EL (cell line): Measurements from ENCODE around the gene SLC39A10.
A peak's percentile ranks its signal among the peaks of the same experiment; 100 is the strongest.
"Not testable (repeated sequence)": the region's sequence is repeated elsewhere in the genome, so short reads cannot be mapped to it uniquely, and the experiment has no call there.

Experiments
- DNase-seq: peaks from one replicate; pipeline ENCODE4 v3.0.0-alpha.2; 2016

Gene SLC39A10

DNA sequence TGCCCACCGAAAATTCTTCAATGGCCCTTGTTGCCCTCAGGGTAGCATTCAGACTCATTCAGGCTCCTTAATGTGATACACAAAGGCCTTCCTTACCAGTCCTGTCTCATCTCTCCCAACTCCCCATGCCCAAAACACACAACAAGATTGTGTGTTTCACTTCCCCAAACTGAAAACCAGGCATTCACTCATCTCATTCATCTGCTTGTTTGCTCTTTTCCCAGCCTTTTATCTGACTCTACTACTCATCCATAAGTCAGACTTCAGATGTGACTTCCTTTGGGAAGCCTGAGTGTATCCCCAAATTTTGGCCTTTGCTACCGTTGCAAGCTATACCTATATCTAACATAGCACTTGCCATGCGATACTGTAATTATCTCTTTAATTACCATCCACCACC is 9.7 kb upstream of the SLC39A10 start:
- DNase-seq = no peak

DNA sequence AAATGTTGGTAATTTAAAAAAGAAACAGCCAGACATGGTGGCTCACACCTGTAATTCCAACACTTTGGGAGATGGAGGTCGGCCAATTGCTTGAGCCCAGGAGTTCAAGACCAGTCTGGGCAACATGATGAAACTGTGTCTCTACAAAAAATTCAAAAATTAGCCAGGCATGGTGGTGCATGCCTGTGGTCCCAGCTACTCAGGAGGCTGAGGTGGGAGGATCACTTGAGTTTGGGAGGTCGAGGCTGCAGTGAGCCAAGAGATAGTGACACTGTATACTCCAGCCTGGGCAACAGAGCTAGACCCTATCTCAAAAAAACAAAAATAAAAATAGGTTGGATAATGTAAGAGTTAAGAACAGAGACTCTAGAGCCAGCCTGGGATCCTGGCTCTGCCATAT is 8.7 kb upstream of the SLC39A10 start:
- DNase-seq = not testable (repeated sequence)

DNA sequence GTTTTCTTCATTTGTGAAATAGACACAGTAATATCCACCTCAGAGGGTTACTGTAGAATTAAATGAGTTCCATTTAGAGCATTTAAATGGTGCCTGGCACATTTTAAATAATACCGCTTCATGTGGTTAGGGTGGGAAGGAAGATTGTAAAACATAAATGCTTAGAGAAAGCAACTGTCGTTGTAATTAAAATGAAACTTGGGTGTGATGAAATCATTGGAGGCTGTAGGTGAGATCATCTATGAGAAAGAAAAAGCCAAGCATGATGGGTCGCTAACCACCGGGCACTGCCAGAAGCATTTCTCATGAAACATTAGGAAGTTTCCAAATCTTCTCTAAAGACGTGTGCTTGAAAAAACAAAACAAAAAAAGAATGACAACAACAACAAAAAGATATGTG is 8.2 kb upstream of the SLC39A10 start:
- DNase-seq = no peak

DNA sequence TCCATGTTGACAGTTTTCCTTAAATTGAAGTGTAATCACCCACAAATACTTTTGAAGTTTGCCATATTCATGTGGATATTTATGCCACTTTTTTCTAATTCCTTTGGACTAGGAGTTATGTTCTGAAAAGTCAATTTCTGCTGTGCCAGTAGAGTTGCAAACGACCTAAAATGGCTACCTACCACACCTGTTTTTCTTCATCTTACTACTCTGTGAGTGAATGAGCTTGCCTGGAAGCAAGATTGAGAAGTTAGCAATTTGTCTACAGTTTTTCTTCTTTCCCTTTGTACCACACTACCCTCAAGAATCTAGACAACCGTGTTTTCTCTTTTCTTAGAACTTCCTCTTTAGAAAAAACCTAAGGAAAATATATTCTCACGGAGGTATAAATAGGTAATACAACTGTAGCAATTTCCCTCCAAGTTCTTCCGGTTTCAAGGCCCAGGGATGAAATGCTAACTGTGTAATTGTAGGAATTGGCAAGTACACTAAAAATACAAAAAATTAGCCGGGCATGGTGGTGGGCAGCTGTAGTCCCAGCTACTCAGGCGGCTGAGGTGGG is 7.3 kb upstream of the SLC39A10 start:
- DNase-seq = no peak

DNA sequence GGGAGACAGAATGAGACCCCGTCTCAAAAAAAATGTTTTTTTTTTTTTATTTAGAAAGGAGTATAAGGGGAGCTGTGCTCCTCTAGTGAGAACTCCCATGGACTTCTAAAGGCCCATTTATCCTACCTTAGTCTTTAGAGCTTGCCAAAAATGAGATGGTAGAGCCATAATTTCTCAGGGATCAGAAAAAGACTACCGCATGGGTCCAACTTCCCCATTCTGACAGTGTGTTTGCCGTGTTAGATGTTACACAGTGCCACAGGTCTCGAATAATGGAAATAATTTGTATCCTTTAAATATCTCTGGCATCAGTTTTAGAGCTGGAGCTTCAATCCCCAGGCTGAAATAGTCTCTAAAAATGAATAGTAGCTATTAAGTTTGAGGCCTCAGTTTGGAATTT is 6.0 kb upstream of the SLC39A10 start:
- no peak for DNase-seq

DNA sequence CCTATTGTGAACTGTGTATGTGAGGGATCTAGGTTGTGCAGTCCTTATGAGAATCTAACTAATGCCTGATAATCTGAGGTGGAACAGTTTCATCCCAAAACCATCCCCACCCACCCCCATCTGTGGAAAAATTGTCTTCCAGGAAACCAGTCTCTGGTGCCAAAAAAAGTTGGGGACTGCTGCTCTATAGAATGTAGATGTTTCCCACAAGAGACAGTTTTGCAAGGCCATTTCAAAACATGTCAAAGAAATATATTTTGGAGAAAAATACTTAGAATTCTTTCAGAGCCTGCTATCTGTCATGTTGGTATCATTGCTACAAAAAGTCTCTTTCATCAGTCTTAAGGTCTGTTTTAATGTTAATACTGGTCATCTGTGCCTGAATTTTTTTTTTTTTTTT is 4.1 kb upstream of the SLC39A10 start:
- DNase-seq = no peak

DNA sequence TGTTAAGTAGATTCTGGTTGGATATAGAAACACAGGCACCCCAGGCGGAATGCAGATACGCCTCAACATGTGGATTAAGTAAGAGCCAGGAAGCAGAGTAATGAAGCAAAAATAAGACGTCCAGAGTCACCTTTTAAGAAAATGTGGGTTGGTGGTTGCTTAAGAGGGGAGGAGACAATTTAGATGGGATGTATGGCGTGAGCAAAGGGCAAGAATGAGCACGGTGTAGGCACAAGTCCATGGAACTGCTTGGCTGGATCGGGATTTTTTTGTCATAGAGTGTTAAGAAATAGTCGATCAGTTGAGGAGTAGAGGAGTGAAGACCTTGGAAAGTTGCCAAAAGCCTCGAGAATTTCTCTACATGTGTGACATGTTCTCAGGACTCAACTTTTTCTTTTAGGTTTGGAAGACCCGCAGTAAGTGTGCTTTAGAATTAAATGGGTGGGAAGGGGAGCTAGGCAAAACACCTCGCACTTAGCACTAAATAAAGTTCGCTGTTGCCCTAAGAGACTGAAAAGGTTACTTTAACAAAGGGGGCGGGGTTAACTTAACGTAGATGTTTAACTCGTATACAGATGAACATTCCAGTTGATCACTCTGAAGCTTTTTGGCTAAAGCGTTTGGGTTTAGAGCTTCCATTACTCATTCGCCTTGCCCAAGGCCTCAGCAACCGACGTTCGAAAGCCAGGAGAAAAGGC is 716 bp upstream of the SLC39A10 start:
- no peak for DNase-seq

DNA sequence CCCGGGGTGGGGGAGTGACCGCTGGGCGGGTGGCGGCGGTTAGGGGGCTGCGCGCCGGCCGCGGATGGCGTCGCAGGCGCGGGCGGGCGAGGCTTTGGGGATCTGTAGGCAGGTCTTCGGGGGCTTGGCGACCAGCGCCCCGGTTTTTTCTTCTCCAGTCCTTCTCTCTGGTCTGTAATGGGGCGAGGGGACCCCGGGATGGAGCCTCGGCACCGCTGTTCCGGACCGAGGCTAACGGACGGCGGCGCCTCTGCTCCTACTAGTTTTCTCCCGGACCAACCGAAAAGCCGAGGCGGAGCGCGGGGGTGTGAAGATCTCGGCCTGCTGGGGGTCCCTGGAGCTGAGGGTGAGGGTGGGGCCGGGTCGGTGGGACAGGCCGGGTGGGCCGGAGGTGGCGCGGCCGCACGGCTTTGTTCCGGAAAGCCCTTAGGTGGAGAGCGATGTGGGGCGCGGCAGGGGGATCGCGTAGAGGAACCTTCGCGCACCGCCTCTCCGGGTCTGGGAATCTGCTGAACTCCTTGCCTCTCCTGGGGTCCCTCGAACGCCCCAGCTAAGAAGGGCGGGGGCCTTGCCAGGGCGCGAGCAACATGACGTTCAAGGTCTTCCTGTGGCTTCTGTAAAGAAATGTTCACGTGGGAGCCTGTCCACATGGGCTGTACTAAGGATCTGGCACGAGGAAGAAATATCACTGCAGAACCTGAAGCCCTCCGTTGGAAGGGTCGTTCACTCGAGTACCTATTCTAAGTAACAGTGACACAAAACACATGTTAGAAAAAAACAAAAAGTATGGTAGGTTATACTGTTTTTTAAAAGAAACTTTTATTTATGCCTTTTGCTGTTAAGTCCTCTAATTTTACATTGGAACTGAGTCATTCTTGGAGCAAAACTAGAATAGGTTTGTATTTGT is 861 bp downstream of the SLC39A10 start:
- DNase-seq = peak; percentile 68

DNA sequence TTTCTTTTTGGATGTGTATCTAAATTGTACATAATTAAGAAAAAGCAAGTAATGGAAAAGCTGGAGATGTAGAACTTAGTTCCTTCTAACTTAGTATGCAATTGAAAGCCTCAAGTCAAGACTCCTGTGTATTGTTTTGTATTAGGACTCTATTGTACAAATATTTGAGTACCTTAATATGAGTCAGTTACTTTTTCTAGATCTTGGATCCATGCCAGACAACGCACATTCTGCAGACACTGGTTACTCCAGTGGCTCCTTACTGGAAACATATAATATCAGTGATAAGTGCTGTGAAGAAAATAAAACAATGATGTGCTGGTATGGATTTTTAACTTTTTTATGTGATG is 1.5 kb downstream of the SLC39A10 start:
- peak; percentile 78 for DNase-seq

DNA sequence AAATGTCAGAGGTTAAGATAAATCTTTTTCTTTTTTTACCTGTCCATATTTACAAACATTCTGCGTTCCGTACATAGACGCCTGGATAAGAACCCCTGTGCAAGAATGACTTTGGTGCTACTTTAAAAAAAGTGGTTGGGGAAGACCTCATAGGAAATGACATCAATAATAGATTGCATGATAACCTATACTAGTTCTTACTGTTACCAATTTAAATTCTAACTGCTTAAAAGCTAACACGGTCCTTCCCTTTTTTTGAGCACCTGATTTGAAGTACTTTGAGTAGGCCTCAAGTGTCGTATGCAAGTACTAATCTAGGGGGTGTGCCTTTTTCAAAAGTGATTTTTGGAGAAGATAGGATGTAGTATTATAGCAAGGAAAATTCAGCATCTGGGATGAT is 2.1 kb downstream of the SLC39A10 start:
- DNase-seq = peak; percentile 20

DNA sequence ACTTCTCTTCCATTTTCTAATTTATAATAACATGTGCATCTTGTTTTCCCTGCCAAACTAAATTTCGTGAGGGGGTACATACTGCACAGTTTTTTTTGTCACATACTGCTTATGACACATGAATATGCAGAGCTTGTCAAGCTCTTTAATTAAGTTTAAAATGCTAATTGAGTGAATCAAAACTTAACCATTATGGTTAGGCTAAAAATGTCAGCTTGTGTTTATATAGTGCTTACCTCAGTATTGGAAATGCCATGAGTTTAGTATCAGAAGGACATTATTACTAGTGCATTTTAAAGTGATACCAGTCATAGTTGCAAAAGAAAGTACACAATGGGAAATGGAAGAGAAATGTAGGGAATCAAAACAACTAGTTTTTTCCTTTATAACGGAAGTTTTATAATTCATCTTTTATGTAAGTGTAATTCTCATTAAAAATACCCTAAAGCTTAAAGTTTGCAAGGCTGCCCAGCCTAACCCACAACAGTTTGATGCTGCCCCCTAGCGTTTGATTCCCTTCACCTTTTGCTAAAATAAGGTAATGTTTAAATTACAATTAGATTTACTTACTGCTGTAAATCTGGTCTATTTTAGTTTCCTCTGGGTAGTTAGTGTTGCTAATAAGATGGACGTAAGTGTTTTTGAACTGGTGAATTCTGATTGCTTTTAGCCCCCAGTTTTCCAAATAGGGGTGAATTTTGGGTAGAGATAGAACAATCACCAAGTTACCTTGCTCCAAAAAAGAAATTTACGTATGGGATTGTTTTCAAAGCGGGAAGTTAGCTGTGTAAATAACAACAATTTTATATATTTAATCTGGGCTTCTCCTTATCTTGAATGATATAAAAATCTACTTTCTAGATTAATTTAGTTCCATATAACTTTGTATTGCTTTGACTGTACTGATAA is 3.2 kb downstream of the SLC39A10 start:
- peak; percentile 71 for DNase-seq

DNA sequence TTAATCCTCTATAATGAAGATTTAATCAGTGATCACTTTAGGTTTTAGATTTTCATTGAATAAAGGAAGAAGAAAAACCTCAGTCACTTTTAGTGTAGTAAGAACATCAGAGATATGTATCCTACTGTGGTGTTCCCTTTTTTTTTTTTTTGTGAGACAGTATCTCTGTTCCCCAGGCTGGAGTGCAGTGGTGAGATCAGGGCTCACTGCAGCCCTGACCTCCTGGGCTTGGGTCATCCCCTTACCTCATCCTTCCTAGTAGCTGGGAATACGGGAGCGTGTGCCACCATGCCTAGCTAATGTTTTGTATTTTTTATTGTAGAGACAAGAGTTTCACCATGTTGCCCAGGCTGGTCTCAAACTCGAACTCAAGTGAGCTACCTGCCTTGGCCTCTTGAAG is 5.1 kb downstream of the SLC39A10 start:
- DNase-seq = peak; percentile 11

DNA sequence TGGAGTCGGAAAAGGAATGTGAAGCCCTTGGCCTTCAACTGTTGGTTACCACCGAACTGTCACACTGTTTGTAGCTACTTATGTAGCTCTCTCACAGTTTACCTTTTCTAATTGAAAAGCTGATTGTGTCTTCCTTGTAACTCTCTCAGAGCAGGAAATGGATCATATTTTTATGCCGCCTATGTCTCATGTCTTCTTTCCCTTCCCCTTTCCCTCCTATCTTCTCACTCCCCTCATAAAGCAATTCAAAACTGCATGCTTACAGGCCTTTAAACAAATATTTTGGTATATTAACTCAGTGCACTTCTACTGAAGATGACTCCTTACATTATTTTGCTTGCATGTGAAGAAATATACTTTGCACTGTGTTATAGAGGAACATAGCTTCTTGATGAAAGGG is 6.0 kb downstream of the SLC39A10 start:
- no peak for DNase-seq

DNA sequence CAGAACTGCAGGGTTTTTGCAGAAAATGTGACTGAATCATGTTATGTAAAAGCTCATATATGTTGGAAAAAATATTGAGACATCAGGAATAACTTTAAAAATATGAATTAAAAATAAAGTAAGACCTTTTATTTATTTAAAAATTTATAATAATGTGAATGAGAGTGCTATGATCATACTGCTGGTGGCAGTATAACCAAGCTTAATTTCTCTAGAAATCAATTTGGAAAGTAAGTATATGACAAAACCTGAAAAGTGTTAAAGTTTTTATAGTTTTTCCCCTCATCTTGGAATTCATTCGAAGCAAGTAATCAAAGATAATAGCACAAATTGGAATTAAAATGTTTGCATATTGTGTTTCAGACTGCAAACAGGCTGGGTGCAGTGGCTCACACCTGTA is 7.5 kb downstream of the SLC39A10 start:
- DNase-seq = peak; percentile 9

DNA sequence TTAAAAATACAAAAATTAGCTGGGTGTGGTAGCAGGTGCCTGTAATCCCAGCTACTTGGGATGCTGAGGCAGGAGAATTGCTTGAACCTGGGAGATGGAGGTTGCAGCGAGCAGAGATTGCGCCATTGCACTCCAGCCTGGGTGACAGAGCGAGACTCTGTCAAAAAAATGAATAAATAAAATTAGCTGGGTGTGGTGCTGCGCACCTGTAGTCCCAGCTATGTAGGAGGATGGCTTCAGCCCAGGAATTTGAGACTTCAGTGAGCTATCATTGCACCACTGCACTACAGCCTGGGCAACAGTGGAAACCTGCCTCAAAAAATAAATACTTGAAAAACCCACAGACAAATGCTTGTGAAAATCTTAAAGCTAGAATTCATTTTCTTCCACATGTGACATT is 8.1 kb downstream of the SLC39A10 start:
- not testable (repeated sequence) for DNase-seq

DNA sequence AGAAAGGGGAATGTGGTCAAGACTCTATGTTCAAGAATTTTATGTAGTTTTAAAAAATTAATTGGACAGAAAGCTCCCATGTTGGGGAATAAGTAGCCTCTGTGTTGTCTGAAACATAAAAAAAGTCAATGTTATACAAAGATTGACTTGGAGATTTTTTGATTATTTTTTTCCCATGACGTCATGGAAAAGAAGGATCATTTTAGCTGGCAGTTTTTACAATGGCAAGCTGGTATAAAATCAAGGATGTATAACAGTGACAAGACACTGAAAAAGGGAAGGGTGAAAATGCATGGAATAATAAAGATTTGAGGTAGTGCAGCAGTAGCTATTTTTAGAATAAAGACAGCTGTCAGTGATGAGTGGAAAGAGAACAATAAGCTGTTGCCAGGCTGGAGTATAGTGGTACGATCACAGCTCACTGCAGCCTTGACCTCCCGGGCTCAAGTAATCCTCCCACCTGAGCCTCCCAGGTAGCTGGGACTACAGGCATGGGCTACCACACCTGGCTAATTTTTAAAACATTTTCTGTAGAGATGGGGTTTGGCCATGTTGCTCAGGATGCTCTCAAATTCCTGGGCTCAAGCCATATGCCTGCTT is 9.2 kb downstream of the SLC39A10 start:
- no peak for DNase-seq

DNA sequence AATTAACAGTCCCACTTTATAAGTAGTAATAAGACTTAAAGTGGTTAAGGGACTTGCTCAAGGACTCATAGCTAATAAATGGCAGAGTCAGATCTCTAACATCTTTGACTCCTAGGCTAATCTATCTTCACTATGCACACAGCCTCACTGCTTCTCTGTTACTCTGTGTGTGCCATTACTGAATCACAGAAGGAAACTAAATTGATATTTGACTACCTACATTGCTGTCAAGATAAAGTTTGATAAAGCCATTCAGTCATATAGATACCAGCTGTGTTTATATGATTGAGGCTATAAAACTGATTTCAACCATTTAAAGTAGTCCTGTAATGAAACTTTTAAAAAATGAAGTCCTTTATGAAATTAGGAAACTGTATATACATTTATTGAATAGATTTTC is 10.9 kb downstream of the SLC39A10 start:
- no peak for DNase-seq

DNA sequence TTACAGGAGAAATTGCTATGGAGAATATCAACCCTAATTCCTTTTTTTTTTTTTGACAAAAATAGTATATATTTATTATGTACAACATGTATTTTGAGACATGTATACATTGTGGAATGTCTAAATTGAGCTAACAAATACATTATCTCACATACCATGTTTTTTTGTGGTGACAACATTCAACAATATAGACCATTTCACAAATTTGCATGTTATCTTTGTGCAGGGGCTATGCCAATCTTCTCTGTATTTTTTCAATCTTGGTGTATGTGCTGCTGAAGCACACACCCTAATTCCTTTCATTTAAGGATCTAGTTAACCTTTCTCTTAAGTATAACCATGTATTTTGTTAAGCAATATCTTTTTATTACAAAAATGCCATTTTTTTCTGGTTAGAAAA is 13.2 kb downstream of the SLC39A10 start:
- DNase-seq = no peak

DNA sequence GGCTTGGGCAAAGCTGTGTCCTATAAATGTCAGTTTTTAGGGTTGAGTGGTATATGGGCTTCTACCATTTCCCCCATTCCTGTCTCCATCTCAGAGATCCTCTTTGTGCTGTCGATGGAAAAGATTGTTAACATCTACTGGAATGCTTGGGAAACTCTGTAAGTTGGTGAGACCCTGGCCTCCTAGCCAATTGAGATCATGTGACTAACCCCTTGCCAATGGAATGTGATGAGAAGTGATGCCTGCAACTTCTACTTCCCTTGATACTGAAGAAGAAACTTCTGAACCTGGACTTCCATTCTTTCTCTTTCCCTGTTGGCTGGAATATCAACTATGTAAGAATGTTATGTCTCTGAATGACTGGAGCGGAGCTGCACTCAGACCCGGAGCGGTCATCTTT is 14.5 kb downstream of the SLC39A10 start:
- DNase-seq = no peak

DNA sequence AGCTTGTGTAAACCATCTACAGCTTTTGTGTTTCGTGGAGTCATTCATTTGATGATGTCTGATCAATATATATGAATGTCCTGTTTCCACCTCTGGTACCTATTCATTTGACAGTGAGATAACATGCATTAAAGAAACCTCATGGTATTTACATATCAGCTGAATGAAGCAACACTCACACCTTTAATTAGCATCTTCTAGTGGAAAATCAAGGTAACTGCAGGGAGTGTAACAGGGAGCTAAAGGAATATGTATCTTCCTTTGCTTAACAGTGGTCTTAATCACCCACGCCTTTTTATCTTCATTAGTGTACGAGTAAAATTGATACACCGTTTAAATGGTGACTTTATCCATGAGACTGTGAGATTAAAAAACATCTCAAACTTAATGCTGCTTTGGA is 15.6 kb downstream of the SLC39A10 start:
- no peak for DNase-seq

DNA sequence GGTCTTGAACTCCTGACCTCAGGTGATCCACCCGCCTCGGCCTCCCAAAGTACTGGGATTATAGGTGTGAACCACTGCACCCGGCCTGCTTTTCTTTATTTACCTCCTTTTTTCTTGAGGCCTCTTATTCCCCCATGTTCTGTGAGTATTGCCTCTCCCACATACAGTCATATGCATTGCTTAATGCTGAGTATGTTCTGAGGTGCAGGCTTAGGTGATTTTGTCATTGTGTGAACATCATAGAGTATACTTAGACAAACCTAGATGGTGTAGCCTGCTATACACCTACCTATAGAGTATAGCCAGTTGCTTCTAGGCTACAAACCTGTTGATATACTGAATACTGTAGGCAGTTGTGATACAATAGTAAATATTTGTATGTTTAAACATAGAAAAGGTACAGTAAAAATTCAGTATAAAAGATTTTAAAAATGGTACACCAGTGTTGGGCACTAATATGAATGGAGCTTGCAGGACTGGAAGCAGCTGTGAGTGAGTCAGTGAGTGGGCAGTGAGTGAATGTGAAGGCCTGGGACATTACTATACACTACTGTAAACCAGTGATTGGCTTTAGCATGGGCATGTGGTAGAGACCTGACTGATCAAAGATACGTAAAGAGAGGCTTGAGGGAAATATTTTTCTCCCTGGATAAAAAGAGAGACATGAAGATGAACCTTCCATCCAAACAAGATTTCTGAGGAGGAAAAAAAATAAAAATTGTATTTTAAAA is 17.6 kb downstream of the SLC39A10 start:
- DNase-seq = peak; percentile 37
